PFSK-1 (cell line): ENCODE results near the gene ATP11A.

ENCODE experiments used
- POLR2AphosphoS5 ChIP-seq: IDR thresholded peaks from 2 replicates; pipeline ENCODE4 v1.6.1; 2012; ENCODE audit warnings: low read depth, mild to moderate bottlenecking, control low read depth, low read length, moderate library complexity
- SIN3A ChIP-seq: IDR thresholded peaks from 2 replicates; pipeline ENCODE4 v1.6.1; 2012; ENCODE audit warnings: mild to moderate bottlenecking, low read length, moderate library complexity, borderline replicate concordance; ENCODE audit not compliant: insufficient read depth

GRCh38 chr13:112689303-112690245 is at the start of gene ATP11A:
- TF ChIP-seq SIN3A, result no peak
- TF ChIP-seq POLR2AphosphoS5, result no peak
